ENCODE data around the gene VN1R2. TPM values are rescaled to one million over a fixed set of nuclear protein-coding genes. Genes with fewer than 3 reads are reported as not detected.

The VN1R2 gene
- total and polyA plus RNA-seq, 2 donors (not counting 1 experiment from before 2014, with no cell fraction given): not detected

- ChIA-PET CTCF (no interaction called here), POLR2A (no interaction called here)
- Histone ChIP-seq H3K27ac (ENCODE audit: low read length in 2 of 2) (no peak overlapping the region), H3K4me2 (replicated peaks; ENCODE audit: low read depth, low read length, poor library complexity, severe bottlenecking) (no peak overlapping the region), H2AFZ (ENCODE audit: insufficient read depth, low read depth, low read length, poor library complexity, severe bottlenecking) (no peak overlapping the region), H3K9ac (ENCODE audit: low read length) (no peak overlapping the region), H3K36me3 (replicated peaks in 1 of 2; ENCODE audit: control extremely low read depth in 1 of 2, control insufficient read depth in 1 of 2, extremely low read depth in 1 of 2, insufficient read depth in 2 of 2, low read length in 1 of 2) (peaks cover 14 to 31% of the 10 kb centered on the region in 2 experiments), H3K27me3 (replicated peaks in 1 of 4; ENCODE audit: control extremely low read depth in 1 of 4, control insufficient read depth in 3 of 4, insufficient read depth in 4 of 4, low read length in 3 of 4) (no peaks in the 10 kb centered on the region), H3K4me1 (ENCODE audit: control insufficient read depth in 2 of 2, insufficient read depth in 2 of 2, low read length in 2 of 2) (no peaks in the 10 kb centered on the region), H3K79me2 (ENCODE audit: control insufficient read depth, insufficient read depth, low read length) (no peaks in the 10 kb centered on the region), H3K4me3 (ENCODE audit: control extremely low read depth in 1 of 5, extremely low read depth in 1 of 5, insufficient read depth in 1 of 5, low read depth in 2 of 5, low read length in 4 of 5) (no peak overlapping the region), H3K9me3 (ENCODE audit: control extremely low read depth in 1 of 3, control insufficient read depth in 2 of 3, insufficient read depth in 1 of 3, low read length in 2 of 3) (peaks cover 21 to 64% (median 30%) of the 10 kb centered on the region in 3 donors), H4K20me1 (ENCODE audit: control insufficient read depth, insufficient read depth, low read length, poor library complexity, severe bottlenecking) (no peaks in the 10 kb centered on the region)
- DNase-seq (peak; percentile 28), ATAC-seq (ENCODE audit: low read depth) (peak; percentile 56)
- Mint-ChIP-seq H3K4me3 (no peak overlapping the region), H3K27ac (no peak overlapping the region), H3K4me1 (peaks cover 2% of the 10 kb centered on the region), H3K27me3 (no peaks in the 10 kb centered on the region), H3K9me3 (ENCODE audit: insufficient read depth) (peaks cover 38% of the 10 kb centered on the region)
- WGBS (ENCODE audit: insufficient coverage): no CpG with 5 or more reads among the region's 1 CpG
- intact Hi-C loops (cut with micrococcal nuclease): no loop called here
- TF ChIP-seq CTCF (IDR thresholded peaks at IDR 0.05) (no peak), EZH2 (IDR thresholded peaks at IDR 0.05; ENCODE audit: borderline replicate concordance, insufficient read depth, low read depth, low read length, poor library complexity, severe bottlenecking) (no peak)
Measured at GRCh38 chr19:53246498-53246897, 11.6 kb upstream of the VN1R2 start.

GRCh38 chr19:53254411-53255341, 3.4 kb upstream of the VN1R2 start, which contains the start of gene ZNF677:
Gene ZNF677 (minus strand): TSS chr19:53254873. CDS start chr19:53251550, 3,323 bp downstream.
- TF ChIP-seq EZH2 (IDR thresholded peaks at IDR 0.05; ENCODE audit: borderline replicate concordance, insufficient read depth, low read depth, low read length, poor library complexity, severe bottlenecking): no peak
- TF ChIP-seq CTCF (IDR thresholded peaks at IDR 0.05): no peak
- Mint-ChIP-seq H3K4me1 (peaks cover 10% of the 10 kb centered on the region), H3K9me3 (ENCODE audit: insufficient read depth) (peaks cover 27% of the 10 kb centered on the region), H3K4me3 (peak within 1 kb of the TSS; percentile 88), H3K27me3 (no peaks in the 10 kb centered on the region), H3K27ac (peak within 1 kb of the TSS; percentile 80)
- peak within 1 kb of the TSS; percentile 56 to 76 for H3K27ac ChIP-seq (ENCODE audit: low read length in 2 of 2)
- peak within 1 kb of the TSS; percentile 81 for H3K4me2 ChIP-seq (replicated peaks; ENCODE audit: low read depth, low read length, poor library complexity, severe bottlenecking)
- H2AFZ ChIP-seq (ENCODE audit: insufficient read depth, low read depth, low read length, poor library complexity, severe bottlenecking): peak within 1 kb of the TSS; percentile 96
- H3K36me3 ChIP-seq (replicated peaks in 1 of 2; ENCODE audit: control extremely low read depth in 1 of 2, control insufficient read depth in 1 of 2, extremely low read depth in 1 of 2, insufficient read depth in 2 of 2, low read length in 1 of 2): peaks cover 15 to 23% of the 10 kb centered on the region in 2 experiments
- DNase-seq (peak; percentile 87), ATAC-seq (ENCODE audit: low read depth) (peak; percentile 98)
- peak within 1 kb of the TSS; percentile 71 for H3K9ac ChIP-seq (ENCODE audit: low read length)
- POLR2A ChIA-PET: no interaction called here
- WGBS (ENCODE audit: insufficient coverage): 4% methylated on average over 67 of the region's 72 CpGs
- peak within 1 kb of the TSS; percentile 74 to 91 (median 85) for H3K4me3 ChIP-seq (ENCODE audit: control extremely low read depth in 1 of 5, extremely low read depth in 1 of 5, insufficient read depth in 1 of 5, low read depth in 2 of 5, low read length in 4 of 5)
- H3K9me3 ChIP-seq (ENCODE audit: control extremely low read depth in 1 of 3, control insufficient read depth in 2 of 3, insufficient read depth in 1 of 3, low read length in 2 of 3): peaks cover 9 to 43% (median 31%) of the 10 kb centered on the region in 3 donors
- peaks cover 0 to 2% (median 0%) of the 10 kb centered on the region in 4 experiments for H3K27me3 ChIP-seq (replicated peaks in 1 of 4; ENCODE audit: control extremely low read depth in 1 of 4, control insufficient read depth in 3 of 4, insufficient read depth in 4 of 4, low read length in 3 of 4)
- H4K20me1 ChIP-seq (ENCODE audit: control insufficient read depth, insufficient read depth, low read length, poor library complexity, severe bottlenecking): no peaks in the 10 kb centered on the region
- CTCF ChIA-PET: interaction anchor here (1.0 kb wide), 1 partner anchor 108 kb away, joined by 3 read pairs; no protein-coding TSS in a partner anchor
- peaks cover 6 to 15% of the 10 kb centered on the region in 2 donors for H3K4me1 ChIP-seq (ENCODE audit: control insufficient read depth in 2 of 2, insufficient read depth in 2 of 2, low read length in 2 of 2)
- no peaks in the 10 kb centered on the region for H3K79me2 ChIP-seq (ENCODE audit: control insufficient read depth, insufficient read depth, low read length)
- intact Hi-C loops (cut with micrococcal nuclease): no loop called here

Data from B cell (primary cell).